ENCODE results near the gene DDX19B. TPM values are rescaled to one million over a fixed set of nuclear protein-coding genes. Genes with fewer than 3 reads are reported as not detected.
"Not testable (repeated sequence)": the region's sequence is repeated elsewhere in the genome, so short reads cannot be mapped to it uniquely, and the experiment has no call there.

The DDX19B gene
- total RNA-seq, 2 donors from 2014 or later, result 18.8 to 20.2 TPM

DNA sequence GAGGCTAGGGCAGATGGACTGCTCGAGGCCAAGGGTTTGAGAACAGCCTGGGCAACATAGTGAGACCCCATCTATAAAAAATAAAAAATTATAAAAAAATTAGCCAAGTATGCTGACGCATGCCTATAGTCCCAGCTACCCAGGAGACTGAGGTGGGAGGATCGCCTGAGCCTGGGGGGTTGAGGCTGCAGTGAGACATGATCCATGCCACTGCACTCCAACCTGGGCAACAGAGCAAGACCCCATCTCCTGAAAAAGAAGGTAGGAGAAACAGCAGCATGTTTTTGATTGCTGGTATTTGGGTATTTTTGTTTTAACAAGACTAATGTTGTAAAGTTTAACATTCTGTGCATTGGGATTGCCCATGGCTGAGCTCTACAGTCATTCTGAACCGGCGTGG, 38.8 kb downstream of the DDX19B start:
- intact Hi-C loops (cut with DNase I), result no loop called here
- DNase-seq (ENCODE audit: low spot score), result no peak

DNA sequence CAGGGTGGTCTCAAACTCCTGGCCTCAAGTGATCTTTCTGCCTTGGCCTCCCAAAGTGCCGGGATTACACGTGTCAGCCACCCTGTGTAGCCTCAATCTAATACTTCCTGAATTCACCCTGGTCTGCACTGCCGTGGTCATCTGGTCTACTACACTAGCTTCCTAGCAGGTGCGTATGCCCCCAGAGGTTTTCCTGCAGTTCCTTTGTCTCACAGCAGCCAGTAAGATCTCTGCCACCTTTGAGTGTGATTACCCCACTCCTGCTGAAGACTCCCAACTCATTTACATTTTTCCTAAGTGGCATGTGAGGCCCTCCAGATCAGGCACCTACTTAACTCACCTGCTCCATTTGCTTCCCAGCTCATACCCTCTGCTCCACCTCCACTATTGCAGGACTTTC, 42.6 kb downstream of the DDX19B start:
- no peak for DNase-seq (ENCODE audit: low spot score)
- intact Hi-C loops (cut with DNase I), result no loop called here

DNA sequence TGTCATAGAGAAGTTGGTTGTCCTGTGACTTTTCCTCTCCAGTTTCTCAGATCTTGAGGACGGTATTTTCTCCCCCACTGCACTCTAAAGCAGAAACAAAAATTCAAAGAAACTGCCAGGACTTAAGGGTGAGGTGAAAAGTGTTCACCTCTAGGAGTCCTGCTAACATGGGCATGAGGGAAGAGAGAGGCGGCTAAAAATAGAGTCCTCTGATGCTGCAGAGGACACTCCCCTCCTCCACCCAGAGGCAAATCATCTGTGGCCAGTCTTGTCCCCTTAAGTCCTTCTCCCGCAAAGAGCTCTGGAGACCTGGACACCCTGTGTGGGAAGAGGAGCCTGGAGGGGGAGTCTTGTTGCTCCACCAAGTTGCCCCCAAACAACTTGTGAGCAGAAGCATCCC, 43.0 kb downstream of the DDX19B start:
- intact Hi-C loops (cut with DNase I), result no loop called here

DNA sequence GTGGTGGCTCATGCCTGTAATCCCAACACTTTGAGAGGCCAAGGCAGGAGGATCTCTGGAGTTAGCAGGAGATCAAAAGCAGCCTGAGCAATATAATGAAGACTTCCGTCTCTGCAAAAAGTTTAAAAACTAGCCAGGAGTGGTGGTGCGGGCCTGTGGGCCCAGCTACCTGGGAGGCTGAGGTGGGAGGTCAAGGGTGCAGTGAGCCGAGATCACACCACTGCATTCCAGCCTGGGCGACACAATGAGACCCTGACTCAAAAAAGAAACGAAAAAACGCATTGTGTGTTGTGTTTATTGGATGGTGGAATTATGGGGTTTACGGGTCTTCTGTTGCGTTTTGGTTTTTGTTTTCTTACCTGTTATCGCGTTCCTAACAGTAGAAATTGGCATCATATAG, 46.9 kb downstream of the DDX19B start:
- DNase-seq (ENCODE audit: low spot score), result no peak
- intact Hi-C loops (cut with DNase I), result no loop called here

More for the DNA sequence above, 43.0 kb downstream of the DDX19B start:
- no peak for DNase-seq (ENCODE audit: low spot score)

DNA sequence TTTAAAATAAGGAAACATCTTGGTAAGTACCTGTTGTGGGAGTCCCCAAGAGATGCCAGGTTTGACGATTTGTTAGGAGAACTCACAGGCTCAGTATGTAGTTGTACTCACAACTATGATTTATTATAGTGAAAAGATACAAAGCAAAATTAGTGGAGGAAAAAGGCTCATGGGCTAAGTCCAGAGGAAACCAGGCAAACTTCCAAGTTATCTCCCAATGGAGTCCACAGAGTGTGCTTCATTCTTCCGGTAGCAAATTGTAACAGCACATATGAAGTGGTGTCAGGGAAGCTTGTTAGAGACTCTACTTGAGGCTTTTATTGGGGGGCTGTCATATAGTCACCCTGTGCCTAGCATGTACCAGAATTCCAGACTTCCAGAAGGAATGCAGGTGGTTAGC, 50.0 kb downstream of the DDX19B start:
- no peak for DNase-seq (ENCODE audit: low spot score)
- intact Hi-C loops (cut with DNase I), result no loop called here

DNA sequence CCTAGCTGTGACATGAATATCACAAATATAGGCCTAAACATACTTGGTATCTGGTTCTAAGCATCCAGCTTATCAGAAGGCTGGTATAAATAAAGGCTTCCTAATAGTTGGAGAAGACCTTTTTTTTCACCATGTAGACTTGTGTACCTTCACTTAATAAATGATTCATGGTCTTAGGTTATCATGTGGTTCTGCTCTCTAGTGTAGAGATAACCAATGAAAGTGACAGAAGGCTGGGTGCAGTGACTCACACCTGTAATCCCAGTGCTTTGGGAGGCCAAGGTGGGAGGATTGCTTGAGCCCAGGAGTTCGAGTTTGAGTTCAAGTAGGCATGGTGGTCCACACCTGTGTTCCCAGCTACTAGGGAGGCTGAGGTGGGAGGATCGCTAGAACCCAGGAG, 50.8 kb downstream of the DDX19B start:
- DNase-seq (ENCODE audit: low spot score), result no peak
- intact Hi-C loops (cut with DNase I), result no loop called here

DNA sequence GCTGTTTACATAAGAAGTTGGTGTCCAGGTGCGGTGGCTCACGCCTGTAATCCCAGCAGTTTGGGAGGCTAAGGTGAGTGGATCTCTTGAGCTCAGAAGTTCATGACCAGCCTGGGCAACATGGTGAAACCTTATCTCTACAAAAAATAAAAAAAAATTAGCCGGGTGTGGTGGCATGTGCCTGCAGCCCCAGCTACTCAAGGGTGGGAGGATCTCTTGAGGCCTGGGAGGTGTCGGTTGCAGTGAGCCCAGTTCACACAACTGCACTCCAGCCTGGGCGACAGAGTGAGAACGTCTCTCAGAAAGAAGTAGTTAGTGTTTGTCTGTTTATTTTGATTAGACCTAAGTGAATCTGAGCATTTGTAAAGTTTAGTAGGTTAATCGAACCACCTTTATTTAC, 60.6 kb downstream of the DDX19B start:
- intact Hi-C loops (cut with DNase I), result no loop called here
- no peak for DNase-seq (ENCODE audit: low spot score)

DNA sequence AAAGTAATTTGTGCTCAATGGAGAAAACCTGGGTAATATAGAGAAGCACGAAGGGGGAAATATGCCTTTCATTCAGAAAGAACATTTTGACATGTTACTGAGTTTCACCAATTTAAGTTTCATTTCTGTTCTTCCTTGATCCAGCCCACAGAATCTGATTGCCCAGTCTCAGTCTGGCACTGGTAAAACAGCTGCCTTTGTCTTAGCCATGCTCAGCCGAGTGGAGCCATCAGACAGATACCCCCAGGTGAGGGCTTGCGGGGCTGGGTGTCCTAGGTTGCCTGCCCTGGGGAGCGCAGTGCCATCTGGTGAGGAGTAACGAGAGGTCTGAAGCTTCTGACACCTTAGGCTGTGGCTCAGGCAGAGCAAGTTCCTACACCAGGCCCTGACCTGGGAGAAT, 65.4 kb downstream of the DDX19B start:
- DNase-seq (ENCODE audit: low spot score), result no peak
- intact Hi-C loops (cut with DNase I), result loop anchor here (10.0 kb wide), 2 partner anchors 280 to 290 kb away; partner anchors contain the start of gene IL34 (in 1 of the 2)

DNA sequence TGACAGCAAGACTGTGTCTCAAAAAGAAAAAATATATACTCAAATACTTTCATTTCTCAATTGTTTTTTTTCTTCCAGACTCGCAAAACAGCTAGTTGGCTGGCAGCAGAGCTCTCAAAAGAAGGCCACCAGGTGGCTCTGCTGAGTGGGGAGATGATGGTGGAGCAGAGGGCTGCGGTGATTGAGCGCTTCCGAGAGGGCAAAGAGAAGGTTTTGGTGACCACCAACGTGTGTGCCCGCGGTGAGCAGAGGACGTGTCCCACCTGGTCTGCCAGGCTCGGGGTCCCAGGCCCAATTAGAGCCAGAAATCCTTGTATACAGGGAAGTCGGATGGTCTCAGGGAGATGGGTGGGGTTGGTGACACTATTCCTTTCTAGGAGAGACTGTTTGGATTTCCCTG, 71.2 kb downstream of the DDX19B start:
- intact Hi-C loops (cut with DNase I), result loop anchor here in 1 of 2 donors (1.0 kb wide), 1 partner anchor 17 kb away; no protein-coding TSS in a partner anchor
- DNase-seq (ENCODE audit: low spot score), result not testable (repeated sequence)

DNA sequence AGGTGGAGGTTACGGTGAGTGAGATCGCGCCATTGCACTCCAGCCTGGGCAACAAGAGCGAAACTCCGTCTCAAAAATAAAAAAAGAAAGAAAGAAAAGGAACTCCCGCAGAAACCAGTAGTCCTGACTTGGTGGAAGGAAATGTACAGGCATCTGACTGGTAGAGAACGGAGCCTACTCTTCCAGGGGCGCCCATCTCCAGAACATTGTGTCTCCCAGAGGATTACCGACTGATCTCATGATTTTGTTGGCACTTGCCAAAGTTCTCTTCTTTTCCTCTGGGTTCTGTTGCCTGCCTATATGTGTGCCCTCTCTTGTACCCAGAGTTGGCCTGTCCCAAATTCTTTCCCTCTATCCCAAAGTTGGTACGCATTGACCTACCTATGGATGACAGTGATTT, 71.9 kb downstream of the DDX19B start:
- no peak for DNase-seq (ENCODE audit: low spot score)
- intact Hi-C loops (cut with DNase I), result loop anchor here in 1 of 2 donors (1.0 kb wide), 1 partner anchor 16 kb away; no protein-coding TSS in a partner anchor

DNA sequence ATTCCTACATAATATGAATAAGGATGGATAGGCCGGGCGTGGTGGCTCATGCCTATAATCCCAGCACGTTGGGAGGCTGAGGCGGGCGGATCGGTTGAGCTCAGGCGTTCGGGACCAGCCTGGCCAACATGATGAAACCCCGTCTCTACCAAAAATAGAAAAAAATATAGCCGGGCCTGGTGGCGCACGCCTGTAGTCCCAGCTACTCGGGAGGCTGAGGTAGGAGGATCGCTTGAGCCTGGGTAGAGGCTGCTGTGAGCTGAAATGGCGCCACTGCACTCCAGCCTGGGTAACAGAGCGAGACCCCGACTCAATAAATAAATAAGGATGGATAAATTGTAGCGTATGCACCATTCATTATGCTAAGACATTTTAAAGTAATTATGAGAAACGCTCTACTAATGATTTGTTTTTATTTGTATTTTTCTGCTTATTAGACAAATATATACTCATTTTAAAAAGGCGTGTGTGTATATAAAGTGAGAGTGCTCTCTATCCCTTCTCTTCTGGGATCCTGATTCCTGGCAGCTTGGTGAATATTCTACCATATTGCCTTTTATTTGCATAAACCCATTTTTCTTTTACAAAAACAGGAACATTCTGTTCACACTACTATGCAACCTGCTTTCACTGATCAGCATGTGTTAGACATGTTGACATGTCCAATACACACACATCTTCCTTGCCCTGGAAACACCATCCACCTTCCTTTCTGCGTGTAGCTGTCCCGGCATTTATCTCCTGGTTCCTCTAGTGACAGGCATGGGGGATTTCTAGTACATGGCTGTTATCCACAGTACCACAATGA, 74.1 kb downstream of the DDX19B start:
- intact Hi-C loops (cut with DNase I), result no loop called here
- no peak for DNase-seq (ENCODE audit: low spot score)

DNA sequence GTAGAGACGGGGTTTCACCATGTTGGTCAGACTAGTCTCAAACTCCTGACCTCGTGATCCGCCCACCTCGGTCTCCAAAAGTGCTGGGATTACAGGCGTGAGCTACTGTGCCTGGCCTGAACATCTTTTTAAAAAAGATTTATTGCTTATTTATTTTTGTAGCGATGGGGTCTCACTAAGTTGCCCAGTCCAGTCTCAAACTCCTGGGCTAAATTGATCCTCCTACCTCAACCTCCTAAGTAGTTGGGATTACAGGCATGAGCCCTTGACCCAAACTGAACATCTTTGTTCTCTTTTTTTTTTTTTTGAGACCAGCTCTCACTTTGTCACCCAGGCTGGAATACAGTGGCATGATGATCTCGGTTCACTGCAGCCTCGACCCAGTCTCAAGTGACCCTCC, 75.2 kb downstream of the DDX19B start:
- intact Hi-C loops (cut with DNase I), result no loop called here
- no peak for DNase-seq (ENCODE audit: low spot score)

DNA sequence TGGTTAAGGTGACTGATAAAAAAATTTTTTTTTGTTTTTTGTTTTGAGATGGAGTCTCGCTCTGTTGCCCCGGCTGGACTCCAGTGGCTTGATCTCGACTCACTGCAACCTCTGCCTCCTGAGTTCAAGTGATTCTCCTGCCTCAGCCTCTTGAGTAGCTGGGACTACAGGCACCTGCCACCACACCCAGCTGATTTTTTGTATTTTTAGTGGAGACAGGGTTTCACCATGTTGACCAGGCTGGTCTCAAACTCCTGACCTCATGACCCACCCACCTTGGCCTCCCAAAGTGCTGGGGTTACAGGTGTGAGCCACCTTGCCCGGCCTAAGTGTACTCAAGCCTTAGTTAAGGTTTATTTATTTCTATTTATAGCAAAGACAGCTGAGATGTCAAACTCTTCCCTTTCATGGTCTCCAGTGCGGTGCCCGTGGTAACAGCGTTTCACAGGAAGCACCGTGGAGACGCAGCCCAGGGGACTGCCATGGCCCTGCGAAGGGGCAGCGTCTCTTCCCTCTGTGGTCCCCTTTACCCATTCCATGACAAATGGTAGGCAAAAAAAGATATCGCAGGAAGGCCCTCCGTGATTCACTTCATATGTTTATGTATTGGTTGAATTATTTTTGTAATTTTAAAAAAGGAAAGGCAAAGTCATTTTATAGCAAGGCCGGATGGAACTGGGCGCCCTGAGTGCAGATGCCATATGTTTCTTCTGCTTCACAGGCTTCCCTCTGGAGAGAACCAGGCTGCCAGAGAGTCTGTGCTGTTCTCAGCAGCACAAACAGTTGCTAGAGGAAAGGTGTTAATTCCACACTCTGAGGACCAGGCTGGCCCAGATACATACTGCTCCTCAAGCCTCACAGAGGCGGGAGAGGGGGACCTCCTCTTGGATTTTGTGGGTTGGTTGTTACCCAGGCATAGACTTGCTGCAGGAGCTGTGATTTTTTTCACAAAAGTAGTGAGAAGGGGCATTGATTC, 76.9 kb downstream of the DDX19B start:
- intact Hi-C loops (cut with DNase I), result no loop called here

DNA sequence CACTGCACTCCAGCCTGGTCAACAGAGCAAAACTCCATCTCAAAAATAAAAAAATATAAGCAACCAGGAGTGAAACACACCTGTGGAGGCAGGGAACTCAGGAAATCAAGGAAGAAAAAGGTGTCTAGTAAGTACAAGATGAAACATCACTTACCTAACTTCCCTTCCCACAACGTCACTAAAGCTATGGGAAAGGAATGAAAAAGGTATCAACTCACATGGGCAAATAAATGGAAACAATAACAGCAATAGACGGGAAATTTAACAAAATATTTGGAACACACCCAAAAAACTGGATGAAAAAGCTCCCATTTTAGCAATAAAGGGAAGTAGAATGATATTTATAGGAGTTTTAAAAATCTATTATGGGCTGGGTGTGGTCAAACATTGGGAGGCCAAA, 78.8 kb downstream of the DDX19B start:
- DNase-seq (ENCODE audit: low spot score), result no peak
- intact Hi-C loops (cut with DNase I), result no loop called here

More for the DNA sequence above, 76.9 kb downstream of the DDX19B start:
- DNase-seq (ENCODE audit: low spot score), result no peak

DNA sequence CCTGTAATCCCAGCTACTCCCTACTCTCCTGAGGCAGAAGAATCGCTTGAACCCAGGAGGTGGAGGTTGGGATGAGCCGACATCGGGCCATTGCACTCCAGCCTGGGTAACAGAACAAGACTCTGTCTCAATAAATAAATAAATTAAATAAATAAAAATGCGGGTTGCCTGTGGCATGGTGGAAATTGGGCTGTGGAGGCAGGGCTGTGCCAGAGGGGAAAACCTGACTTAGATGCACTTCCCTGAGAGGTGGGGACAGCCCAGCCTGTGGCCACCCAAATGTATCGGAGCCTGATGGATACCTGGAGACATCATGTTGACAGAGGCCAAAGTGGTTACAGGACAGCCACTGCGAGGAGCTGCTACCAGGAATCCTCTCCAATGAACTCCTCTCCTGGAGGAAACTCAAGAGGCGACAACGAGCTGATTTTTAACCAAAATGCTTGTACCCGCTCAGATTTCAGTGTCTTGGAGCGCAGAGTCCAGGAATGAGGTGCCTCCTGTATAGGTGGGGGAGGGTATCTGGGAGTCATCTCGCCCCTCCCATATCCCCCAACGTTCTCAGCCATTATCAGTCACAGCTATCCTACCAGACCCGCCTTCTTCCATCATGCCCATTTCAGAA, 80.0 kb downstream of the DDX19B start:
- no peak for DNase-seq (ENCODE audit: low spot score)
- intact Hi-C loops (cut with DNase I), result no loop called here

DNA sequence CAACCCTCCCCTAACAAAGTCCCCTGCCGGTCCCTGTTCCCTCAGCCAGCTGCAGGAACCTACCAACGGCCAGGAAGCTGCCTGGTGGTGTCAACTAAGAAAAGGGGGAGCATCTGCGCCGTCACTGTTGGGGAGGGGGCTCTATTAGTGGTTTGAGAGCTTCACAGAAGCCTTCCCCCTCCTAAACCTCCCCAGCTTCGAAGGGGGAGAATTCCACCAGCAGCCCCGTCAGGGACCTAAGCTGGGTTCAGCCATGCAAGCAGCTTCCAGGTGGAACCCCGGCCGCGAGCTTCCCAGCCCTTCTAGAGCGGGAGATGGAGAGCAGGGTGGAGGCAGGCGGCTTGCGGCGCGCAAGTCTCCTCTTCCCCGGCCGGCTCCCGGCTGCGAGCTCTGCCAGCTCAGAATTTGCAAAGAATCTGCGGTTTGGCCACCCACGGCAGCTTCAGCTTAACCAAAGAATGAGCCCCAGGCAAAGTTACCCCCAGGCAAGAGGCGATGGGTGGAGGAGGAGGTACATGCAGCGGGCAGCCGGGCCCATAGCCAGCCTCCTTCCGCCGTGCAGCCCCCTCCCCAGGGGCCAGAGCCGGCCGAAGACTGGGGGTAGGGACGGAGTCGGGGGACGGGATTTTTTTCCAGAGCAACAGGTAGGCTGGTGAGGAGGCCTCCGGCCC, 81.4 kb downstream of the DDX19B start:
- intact Hi-C loops (cut with DNase I), result loop anchor here in 1 of 2 donors (5.0 kb wide), 1 partner anchor 57 kb away; the partner anchor contains the start of gene ST3GAL2

DNA sequence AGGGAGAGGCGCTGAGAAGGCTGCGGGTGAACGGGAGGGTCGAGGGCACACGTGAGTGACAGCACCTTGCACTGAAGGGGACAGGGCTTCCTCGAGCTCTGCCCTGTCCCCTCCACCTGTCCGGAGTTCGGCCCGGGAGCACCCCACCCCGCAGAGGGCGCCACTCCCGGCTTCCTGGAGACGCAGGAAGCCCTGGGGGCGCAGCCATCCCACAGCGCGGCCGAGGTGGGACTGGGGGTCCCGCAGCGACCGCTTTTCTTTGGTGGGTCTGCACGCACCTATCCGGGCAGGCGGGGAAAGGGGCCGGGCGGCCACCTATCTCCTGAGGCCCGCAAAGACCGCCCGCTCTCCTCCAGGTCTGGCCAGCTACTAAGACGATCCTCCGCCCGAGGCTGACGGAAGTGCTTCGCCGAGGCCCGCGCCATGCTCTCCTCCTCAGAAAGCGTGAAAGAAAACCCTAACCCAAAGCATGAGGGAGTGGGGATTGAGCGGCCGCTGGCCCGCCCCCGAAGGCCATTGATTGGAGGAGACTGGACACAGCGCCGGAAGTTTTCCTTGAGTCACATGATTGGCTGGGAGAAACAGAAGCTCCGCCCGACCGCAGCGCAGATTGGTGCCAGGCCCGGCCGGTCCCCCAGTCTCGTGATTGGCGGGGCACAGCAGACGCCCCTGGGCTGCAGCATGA, 82.1 kb downstream of the DDX19B start:
- peak; percentile 98 for DNase-seq (ENCODE audit: low spot score)
- intact Hi-C loops (cut with DNase I), result loop anchor here in 1 of 2 donors (5.0 kb wide), 1 partner anchor 56 kb away; the partner anchor contains the start of gene ST3GAL2

More for the DNA sequence above, 81.4 kb downstream of the DDX19B start:
- DNase-seq (ENCODE audit: low spot score), result peak; percentile 91
